ENCODE measurements around the gene SNTA1.

- TF ChIP-seq, protein P1, sequence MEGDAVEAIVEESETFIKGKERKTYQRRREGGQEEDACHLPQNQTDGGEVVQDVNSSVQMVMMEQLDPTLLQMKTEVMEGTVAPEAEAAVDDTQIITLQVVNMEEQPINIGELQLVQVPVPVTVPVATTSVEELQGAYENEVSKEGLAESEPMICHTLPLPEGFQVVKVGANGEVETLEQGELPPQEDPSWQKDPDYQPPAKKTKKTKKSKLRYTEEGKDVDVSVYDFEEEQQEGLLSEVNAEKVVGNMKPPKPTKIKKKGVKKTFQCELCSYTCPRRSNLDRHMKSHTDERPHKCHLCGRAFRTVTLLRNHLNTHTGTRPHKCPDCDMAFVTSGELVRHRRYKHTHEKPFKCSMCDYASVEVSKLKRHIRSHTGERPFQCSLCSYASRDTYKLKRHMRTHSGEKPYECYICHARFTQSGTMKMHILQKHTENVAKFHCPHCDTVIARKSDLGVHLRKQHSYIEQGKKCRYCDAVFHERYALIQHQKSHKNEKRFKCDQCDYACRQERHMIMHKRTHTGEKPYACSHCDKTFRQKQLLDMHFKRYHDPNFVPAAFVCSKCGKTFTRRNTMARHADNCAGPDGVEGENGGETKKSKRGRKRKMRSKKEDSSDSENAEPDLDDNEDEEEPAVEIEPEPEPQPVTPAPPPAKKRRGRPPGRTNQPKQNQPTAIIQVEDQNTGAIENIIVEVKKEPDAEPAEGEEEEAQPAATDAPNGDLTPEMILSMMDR (conservative IDR thresholded peaks at IDR 0.05): no peak
- no peak for TF ChIP-seq EZH2 (IDR thresholded peaks at IDR 0.05; ENCODE audit: low read depth)
Measured at GRCh38 chr20:33475381-33476152, 32.0 kb upstream of the SNTA1 start.

Measured in PC-9 (cell line).